Caco-2 (cell line): Measurements from ENCODE around the gene DPEP2. TPM values are rescaled to one million over a fixed set of nuclear protein-coding genes. Genes with fewer than 3 reads are reported as not detected.

ENCODE experiments used
- BruUV-seq: library from RNA; stranded (reverse); fragments of 400-500 nt; replicated peaks from 2 replicates; lab custom pipeline; 2021; lab: Mats Ljungman, UMichigan
- CTCF ChIA-PET: fragments of 300-600 bp; sonication (Branson Sonifier 250); formaldehyde crosslinking; loops from one replicate; lab custom pipeline; 2022; ENCODE audit warnings: antibody characterized with exemption; lab: Charles Lee
- POLR2A ChIA-PET: fragments of 300-600 bp; sonication (Branson Sonifier 250); formaldehyde crosslinking; loops from one replicate; lab custom pipeline; 2022; ENCODE audit warnings: antibody characterized with exemption; lab: Charles Lee
- DNase-seq, 2 experiments: peaks; one replicate each; pipeline versions ENCODE4 v3.0.0 to v3.0.0-alpha.2; 2020 to 2022
- H3K27me3 ChIP-seq: replicated peaks from 2 replicates; pipeline ENCODE4 v1.6.0; 2011; ENCODE audit warnings: low read length; ENCODE audit not compliant: control insufficient read depth, insufficient read depth
- H3K36me3 ChIP-seq: 2 replicates; pipeline ENCODE4 v1.5.1; 2011; ENCODE audit warnings: low read length; ENCODE audit not compliant: control insufficient read depth, insufficient read depth
- H3K4me1 ChIP-seq: fragments of 250-450 bp; sonication (Bioruptor Pico); 2 replicates; pipeline ENCODE4 v1.5.1; 2020; ENCODE audit warnings: mild to moderate bottlenecking
- H3K4me3 ChIP-seq: 2 replicates; pipeline ENCODE4 v1.5.1; 2011; ENCODE audit warnings: low read depth, mild to moderate bottlenecking, control low read depth, low read length
- H3K9me3 ChIP-seq: fragments of 250-450 bp; sonication (Bioruptor Pico); 2 replicates; pipeline ENCODE4 v1.5.1; 2020; ENCODE audit warnings: mild to moderate bottlenecking, moderate library complexity
- H3K27ac Mint-ChIP-seq: one replicate; pipeline ENCODE4 v1.8.0; 2022; ENCODE audit warnings: mixed read lengths; ENCODE audit not compliant: unreplicated experiment
- H3K27me3 Mint-ChIP-seq: one replicate; pipeline ENCODE4 v1.8.0; 2022; ENCODE audit warnings: mixed read lengths; ENCODE audit not compliant: insufficient read depth, unreplicated experiment
- H3K36me3 Mint-ChIP-seq: one replicate; pipeline ENCODE4 v1.8.0; 2022; ENCODE audit warnings: mild to moderate bottlenecking, mixed read lengths; ENCODE audit not compliant: insufficient read depth, unreplicated experiment
- H3K4me1 Mint-ChIP-seq: one replicate; pipeline ENCODE4 v1.8.0; 2022; ENCODE audit warnings: low read depth, mixed read lengths; ENCODE audit not compliant: unreplicated experiment
- H3K4me3 Mint-ChIP-seq: one replicate; pipeline ENCODE4 v1.8.0; 2022; ENCODE audit warnings: mild to moderate bottlenecking, moderate library complexity, mixed read lengths; ENCODE audit not compliant: unreplicated experiment
- H3K9me3 Mint-ChIP-seq: one replicate; pipeline ENCODE4 v1.8.0; 2022; ENCODE audit warnings: mixed read lengths; ENCODE audit not compliant: unreplicated experiment
- intact Hi-C: fragments of 100-400 bp; cut with micrococcal nuclease; formaldehyde crosslinking; loops from one replicate; pipeline ENCODE4 v1.10.0; 2022; ENCODE audit not compliant: unreplicated experiment
- total RNA-seq: library from RNA; stranded (reverse); gene quantifications from 2 replicates; pipeline ENCODE4 v1.2.3, GENCODE V29; 2022
- TF ChIP-seq, protein P1 (sequence below), 2 experiments: fragments of 200-600 bp in 1 of 2; IDR thresholded peaks; 1 replicate in 1 of 2; 2 replicates in 1 of 2; pipeline versions ENCODE4 v1.5.1 to v1.8.0; 2011 to 2022; ENCODE audit warnings: antibody characterized with exemption in 1 of 2, control low read depth in 1 of 2, inconsistent platforms in 1 of 2, low read depth in 1 of 2, low read length in 1 of 2, mild to moderate bottlenecking in 1 of 2, moderate library complexity in 1 of 2; ENCODE audit not compliant: insufficient read depth in 1 of 2, severe bottlenecking in 1 of 2, unreplicated experiment in 1 of 2

Gene DPEP2
- total RNA-seq, 1 experiment from 2014 or later, result not detected

DNA sequence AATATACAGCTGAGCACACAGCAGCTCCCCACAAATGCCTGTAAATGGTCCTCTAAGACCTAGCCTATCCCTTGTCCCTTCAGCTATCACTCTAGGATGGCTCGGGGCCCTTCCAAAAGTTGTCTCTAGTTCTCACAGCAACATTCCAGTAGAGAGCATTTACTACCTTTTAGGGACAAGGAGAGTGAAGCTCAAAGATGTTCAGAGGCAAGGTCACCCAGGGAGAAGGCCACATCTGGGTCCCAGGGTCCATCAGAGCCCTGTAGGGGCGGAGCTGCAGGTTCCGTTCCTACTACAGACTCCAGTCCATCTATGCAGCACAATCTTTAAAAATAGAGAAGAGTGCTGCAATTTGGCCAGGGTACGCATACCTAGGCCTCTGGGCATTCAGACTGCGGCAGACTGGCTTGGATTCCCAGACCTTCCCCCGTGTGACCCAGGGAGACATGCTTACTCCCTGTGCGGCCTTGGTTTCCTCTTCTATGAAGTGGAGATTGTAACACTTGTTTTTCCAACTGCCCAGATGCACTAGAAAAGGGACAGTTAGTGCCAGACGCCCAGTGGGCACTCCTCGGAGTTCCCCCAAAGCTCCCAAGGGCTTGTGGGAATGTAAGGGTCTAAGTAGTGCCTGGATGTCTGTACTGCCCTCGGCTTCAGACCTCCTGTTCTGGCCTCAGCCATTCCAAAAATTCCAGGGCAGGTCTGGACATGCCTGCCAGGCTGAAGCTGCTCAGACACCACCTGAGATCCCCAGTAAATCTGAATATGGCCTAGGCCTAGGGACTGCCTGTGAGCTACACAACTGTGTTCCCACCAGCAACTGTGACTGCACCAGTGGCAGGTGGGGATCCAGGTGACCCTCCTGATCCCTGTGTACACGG is 33.4 kb downstream of the DPEP2 start:
- H3K9me3 ChIP-seq, result no peaks in the 10 kb centered on the region
- Mint-ChIP-seq H3K27ac (peak overlapping the region; percentile 93), H3K27me3 (no peaks in the 10 kb centered on the region), H3K36me3 (peaks cover 55% of the 10 kb centered on the region), H3K4me3 (peak overlapping the region; percentile 89), H3K9me3 (no peaks in the 10 kb centered on the region), H3K4me1 (peaks cover 35% of the 10 kb centered on the region)
- no peaks in the 10 kb centered on the region for H3K27me3 ChIP-seq
- peak; percentile 82 to 91 for DNase-seq
- intact Hi-C loops, result no loop called here
- H3K4me1 ChIP-seq, result peaks cover 29% of the 10 kb centered on the region
- peaks cover 8% of the 10 kb centered on the region for H3K36me3 ChIP-seq
- TF ChIP-seq, protein P1, sequence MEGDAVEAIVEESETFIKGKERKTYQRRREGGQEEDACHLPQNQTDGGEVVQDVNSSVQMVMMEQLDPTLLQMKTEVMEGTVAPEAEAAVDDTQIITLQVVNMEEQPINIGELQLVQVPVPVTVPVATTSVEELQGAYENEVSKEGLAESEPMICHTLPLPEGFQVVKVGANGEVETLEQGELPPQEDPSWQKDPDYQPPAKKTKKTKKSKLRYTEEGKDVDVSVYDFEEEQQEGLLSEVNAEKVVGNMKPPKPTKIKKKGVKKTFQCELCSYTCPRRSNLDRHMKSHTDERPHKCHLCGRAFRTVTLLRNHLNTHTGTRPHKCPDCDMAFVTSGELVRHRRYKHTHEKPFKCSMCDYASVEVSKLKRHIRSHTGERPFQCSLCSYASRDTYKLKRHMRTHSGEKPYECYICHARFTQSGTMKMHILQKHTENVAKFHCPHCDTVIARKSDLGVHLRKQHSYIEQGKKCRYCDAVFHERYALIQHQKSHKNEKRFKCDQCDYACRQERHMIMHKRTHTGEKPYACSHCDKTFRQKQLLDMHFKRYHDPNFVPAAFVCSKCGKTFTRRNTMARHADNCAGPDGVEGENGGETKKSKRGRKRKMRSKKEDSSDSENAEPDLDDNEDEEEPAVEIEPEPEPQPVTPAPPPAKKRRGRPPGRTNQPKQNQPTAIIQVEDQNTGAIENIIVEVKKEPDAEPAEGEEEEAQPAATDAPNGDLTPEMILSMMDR (IDR thresholded peaks at IDR 0.05; ENCODE audit: insufficient read depth in 1 of 2, low read depth in 1 of 2, low read length in 1 of 2, severe bottlenecking in 1 of 2, unreplicated experiment in 1 of 2), result no peak
- CTCF ChIA-PET, result interaction anchor here (0.5 to 1.5 kb wide), 5 partner anchors 22 to 552 kb away, joined by 3 to 7 read pairs (median 3); partner anchors contain the start of genes LCAT and PARD6A
- POLR2A ChIA-PET, result interaction anchor here (0.6 to 1.3 kb wide), 8 partner anchors 28 to 777 kb away, joined by 3 to 9 read pairs (median 3); partner anchors contain the start of genes ESRP2 and NFATC3
- BruUV-seq, result TSS peak; percentile 33
- no peak overlapping the region for H3K4me3 ChIP-seq

DNA sequence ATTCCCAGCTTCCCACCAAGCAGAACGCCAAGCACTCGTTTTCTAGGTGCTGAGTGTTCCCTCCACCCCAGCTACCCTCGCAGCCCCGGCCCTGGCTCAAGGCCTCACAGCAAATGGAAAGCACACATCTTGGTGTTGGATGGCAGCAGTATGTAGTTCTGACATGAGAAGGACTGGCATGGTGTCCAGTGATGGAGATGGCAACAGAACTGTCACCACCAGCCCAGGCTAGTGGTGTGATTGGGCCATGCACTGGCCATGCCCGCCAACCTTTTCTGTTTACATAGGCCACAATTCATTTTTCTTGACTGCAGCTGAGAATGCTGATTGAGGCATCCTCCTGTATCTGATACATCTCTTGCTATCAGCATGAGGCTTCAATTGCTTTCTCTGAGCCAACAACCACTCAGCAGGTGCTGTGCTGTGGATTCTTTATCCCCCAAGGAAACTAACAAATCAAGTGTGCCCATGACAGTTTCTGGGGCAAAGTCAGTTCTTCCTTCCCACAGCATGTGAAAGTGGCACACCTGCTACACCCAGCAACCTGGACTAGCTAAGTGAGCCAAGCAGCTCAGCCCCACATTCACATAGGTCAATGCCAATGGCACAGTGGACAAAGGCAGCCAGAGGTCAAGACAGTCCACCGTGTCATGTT is 34.7 kb downstream of the DPEP2 start:
- Histone ChIP-seq H3K9me3 (no peaks in the 10 kb centered on the region), H3K4me1 (peaks cover 29% of the 10 kb centered on the region), H3K4me3 (no peak overlapping the region), H3K36me3 (peaks cover 12% of the 10 kb centered on the region), H3K27me3 (no peaks in the 10 kb centered on the region)
- BruUV-seq, result no TSS peak
- Mint-ChIP-seq H3K36me3 (peaks cover 56% of the 10 kb centered on the region), H3K27ac (peak overlapping the region; percentile 93), H3K4me1 (peaks cover 35% of the 10 kb centered on the region), H3K4me3 (no peak overlapping the region), H3K9me3 (no peaks in the 10 kb centered on the region), H3K27me3 (no peaks in the 10 kb centered on the region)
- POLR2A ChIA-PET, result no interaction called here
- CTCF ChIA-PET, result interaction anchor here (0.8 kb wide), 1 partner anchor 76 kb away, joined by 3 read pairs; no protein-coding TSS in a partner anchor
- intact Hi-C loops, result no loop called here
- DNase-seq, result no peak
- TF ChIP-seq, protein P1 (IDR thresholded peaks at IDR 0.05; ENCODE audit: insufficient read depth in 1 of 2, low read depth in 1 of 2, low read length in 1 of 2, severe bottlenecking in 1 of 2, unreplicated experiment in 1 of 2), result no peak

DNA sequence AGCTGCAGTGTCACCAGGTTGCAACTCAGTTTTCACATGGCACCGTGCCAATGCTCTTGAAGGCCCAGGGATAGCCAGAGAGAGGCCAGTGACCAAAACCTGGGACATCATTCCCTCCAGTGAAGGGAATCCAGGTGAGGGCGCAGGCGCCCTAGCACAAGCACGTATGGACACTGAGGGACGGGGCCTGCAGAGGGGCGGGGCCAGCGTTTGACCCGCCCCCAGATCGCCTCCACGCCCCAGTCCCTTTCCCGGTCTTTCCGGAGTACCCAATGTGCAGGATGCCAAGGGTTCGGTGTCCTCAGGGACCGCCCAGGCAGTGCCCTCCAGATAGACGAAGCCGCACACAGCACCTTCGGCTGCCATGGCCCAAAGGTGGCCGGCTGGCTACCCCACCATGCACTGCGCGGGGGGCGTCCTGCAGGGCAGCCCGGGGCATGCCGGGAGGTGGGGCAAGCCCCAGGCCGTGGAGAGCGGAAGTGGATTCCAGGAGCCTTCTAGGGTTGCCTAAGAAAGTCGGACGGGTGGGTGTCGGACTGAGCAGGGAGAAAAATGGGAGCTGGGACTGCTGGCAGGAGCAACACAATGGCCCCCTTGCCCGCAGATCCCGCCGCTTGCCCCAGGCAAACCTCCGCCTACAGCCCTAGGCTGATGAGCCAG is 35.5 kb downstream of the DPEP2 start:
- Mint-ChIP-seq H3K4me1 (peaks cover 27% of the 10 kb centered on the region), H3K4me3 (no peak overlapping the region), H3K36me3 (peaks cover 50% of the 10 kb centered on the region), H3K27ac (no peak overlapping the region), H3K27me3 (no peaks in the 10 kb centered on the region), H3K9me3 (no peaks in the 10 kb centered on the region)
- TF ChIP-seq, protein P1 (IDR thresholded peaks at IDR 0.05; ENCODE audit: insufficient read depth in 1 of 2, low read depth in 1 of 2, low read length in 1 of 2, severe bottlenecking in 1 of 2, unreplicated experiment in 1 of 2), result no peak
- intact Hi-C loops, result no loop called here
- peaks cover 12% of the 10 kb centered on the region for H3K36me3 ChIP-seq
- no peaks in the 10 kb centered on the region for H3K9me3 ChIP-seq
- CTCF ChIA-PET, result interaction anchor here (0.8 kb wide), 1 partner anchor 77 kb away, joined by 3 read pairs; no protein-coding TSS in a partner anchor
- POLR2A ChIA-PET, result no interaction called here
- H3K4me1 ChIP-seq, result peaks cover 24% of the 10 kb centered on the region
- H3K27me3 ChIP-seq, result no peaks in the 10 kb centered on the region
- no peak for DNase-seq
- no TSS peak for BruUV-seq
- H3K4me3 ChIP-seq, result no peak overlapping the region
